Lung microvascular endothelial cell (primary cell): ENCODE data around the gene DNAH2. TPM values are rescaled to one million over a fixed set of nuclear protein-coding genes. Genes with fewer than 3 reads are reported as not detected.

Source experiments
- DNase-seq, 2 donors: peaks; one replicate each; pipeline versions ENCODE4 v3.0.0 to v3.0.0-alpha.2; 2010; ENCODE audit warnings: low read depth in 2 of 2
- total RNA-seq: library from RNA; depleted of rRNA; stranded (reverse); fragments of >200 nt; gene quantifications from 2 replicates; pipeline ENCODE4 v1.2.1, GENCODE V29; 2014

DNAH2 gene
- under 0.01 and 0.20 TPM in 2 replicates for total RNA-seq

DNA sequence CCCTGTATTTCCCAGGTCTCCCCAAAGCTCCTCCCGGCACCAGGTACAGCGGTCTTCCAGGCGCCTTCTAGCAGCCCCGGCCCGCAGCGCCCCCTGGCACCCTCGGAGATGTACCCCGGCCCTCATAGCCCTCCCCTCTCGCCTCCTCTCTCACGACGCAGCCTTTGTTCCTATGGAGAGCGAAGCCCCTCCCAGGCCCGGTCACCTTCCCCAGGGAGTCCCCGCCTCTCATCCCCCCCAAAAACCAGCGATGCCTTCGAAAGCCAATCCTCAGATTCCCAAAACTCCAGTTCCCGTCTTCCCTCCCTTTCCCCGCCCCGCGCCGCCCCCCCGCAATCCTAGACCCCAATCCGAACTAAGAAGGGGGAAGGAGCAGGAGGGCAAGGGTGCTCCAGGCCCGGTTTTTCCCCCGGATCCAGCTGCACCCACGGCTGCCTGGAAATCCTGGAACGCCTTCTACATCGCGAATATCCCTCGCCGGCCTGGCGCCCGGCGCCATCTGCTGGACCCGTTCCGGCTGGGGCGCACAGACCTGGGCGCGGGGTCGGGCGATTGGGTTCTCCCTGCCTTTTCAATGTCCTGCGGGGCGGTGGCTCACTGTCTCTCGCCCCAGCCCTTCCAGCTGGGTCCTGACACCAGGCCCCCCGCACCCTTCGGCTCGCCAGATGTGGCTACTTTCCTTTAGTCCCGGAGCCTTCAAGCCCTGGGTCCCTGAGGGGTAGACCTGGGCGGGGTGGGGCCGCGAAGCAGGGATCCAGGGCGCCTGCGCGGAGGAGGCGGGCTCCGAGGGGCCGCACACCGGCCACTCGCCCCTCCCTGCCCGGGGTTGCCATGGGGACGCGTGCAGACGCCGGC, at the start of gene DNAH2:
Gene DNAH2, plus strand, starts transcription at position 844 of the 855 bp plus-strand sequence. CDS start 1,991 bp downstream, outside the sequence.
- DNase-seq = peak; percentile 72 to 89

- no peak for DNase-seq
Observed at GRCh38 chr17:7668482-7668881, 49.1 kb upstream of the DNAH2 start.

GRCh38 chr17:7673239-7673638, 44.3 kb upstream of the DNAH2 start:
- no peak for DNase-seq

GRCh38 chr17:7674934-7675333, 42.6 kb upstream of the DNAH2 start:
- no peak for DNase-seq

GRCh38 chr17:7676533-7676932, 41.0 kb upstream of the DNAH2 start:
- DNase-seq = no peak

DNA sequence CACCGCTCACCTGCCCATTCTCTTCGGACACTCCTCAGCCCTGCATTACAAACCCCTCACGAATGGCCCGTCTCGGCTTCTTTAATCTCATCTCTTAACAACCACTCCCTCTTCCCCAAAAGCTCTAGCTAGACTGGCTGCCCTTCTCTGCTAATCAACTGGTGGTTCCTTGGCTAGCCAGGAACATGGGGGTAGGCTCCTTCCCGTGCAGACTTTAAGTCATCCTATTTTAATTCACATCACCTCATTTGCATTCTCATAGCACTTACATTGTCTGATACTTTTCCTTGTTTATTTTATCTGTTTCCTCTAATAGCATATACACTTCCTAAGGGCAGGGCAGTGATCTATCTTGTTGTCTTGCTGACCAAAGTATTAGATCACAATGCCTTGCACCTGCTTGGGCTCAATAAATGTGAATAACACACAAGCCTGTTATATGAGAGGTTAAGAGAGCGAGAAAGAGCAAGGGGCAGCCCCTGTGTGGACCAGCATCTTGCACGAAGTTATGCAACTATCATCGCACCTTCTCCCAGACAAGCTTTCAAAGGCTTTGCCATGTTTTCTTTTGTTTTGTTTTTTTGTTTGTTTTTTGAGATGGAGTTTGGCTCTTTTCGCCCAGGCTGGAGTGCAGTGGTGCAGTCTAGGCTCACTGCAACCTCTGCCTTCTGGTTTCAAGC, 40.0 kb upstream of the DNAH2 start:
- DNase-seq = peak in 1 of 2 donors; percentile 83

GRCh38 chr17:7684851-7685532, 32.6 kb upstream of the DNAH2 start:
- DNase-seq = no peak

- peak; percentile 94 to 95 for DNase-seq
Observed at GRCh38 chr17:7685533-7686221, 31.9 kb upstream of the DNAH2 start.

DNA sequence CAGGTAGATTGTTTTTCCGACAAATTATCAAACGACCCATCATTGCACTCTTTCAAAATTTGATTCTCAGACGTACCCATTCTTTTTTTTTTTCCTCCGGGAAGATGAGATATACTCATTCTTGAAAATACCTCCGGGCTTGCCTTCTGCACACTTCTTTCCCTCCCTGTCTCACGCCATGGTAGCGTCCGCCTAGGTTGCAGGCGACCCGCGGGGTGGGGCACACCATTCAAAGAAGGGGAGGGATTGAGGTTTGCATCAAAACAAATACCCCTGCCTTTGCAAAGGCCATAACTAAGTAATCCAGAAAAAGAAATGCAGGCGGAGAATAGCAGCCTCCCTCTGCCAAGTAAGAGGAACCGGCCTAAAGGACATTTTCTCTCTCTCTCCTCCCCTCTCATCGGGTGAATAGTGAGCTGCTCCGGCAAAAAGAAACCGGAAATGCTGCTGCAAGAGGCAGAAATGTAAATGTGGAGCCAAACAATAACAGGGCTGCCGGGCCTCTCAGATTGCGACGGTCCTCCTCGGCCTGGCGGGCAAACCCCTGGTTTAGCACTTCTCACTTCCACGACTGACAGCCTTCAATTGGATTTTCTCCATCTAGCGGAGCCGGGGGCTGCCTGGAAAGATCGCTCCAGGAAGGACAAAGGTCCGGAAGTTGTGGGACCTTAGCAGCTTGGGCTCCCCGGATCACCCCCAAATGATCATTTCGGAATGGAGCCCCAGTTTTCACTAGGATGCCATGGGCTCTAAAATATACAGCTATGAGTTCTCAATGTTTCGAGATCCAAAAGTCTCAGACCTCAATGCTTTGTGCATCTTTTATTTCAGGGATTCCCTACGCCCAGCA, 31.1 kb upstream of the DNAH2 start:
- peak; percentile 84 to 89 for DNase-seq

- peak; percentile 88 to 91 for DNase-seq
Observed at GRCh38 chr17:7687072-7687907, 30.3 kb upstream of the DNAH2 start, which contains the start of gene TP53. Gene TP53, minus strand, starts transcription at chr17:7687490. Its CDS starts 10,896 bp downstream, at chr17:7676594.

DNA sequence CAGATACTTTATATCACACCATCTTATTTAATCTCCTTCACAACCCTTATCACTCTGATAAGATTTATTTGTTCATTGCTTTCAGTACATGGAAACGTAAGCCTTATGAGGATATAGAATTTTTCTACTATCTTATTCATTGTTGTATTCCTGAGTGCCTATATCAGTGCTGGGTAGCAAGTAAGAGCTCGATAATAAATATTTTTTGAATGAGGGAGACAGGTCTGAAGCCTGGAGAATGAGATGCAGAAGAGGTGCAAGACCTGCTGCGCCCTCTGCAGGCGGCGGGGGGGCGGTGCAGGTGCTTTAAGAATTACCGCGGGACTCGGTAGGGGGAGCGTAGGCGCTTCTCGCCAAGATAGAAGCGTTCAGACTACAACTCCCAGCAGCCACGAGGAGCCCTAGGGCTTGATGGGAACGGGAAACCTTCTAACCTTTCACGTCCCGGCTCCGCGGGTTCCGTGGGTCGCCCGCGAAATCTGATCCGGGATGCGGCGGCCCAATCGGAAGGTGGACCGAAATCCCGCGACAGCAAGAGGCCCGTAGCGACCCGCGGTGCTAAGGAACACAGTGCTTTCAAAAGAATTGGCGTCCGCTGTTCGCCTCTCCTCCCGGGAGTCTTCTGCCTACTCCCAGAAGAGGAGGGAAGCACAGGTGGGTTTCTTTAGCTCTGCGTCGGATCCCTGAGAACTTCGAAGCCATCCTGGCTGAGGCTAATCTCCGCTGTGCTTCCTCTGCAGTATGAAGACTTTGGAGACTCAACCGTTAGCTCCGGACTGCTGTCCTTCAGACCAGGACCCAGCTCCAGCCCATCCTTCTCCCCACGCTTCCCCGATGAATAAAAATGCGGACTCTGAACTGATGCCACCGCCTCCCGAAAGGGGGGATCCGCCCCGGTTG, 29.4 kb upstream of the DNAH2 start, which contains the start of gene WRAP53:
Gene WRAP53, plus strand, starts transcription at position 570 of the 900 bp plus-strand sequence. Its CDS starts 172 bp downstream, at position 742.
- peak; percentile 99 for DNase-seq

- no peak for DNase-seq
Observed at GRCh38 chr17:7688808-7689316, 28.7 kb upstream of the DNAH2 start.

DNA sequence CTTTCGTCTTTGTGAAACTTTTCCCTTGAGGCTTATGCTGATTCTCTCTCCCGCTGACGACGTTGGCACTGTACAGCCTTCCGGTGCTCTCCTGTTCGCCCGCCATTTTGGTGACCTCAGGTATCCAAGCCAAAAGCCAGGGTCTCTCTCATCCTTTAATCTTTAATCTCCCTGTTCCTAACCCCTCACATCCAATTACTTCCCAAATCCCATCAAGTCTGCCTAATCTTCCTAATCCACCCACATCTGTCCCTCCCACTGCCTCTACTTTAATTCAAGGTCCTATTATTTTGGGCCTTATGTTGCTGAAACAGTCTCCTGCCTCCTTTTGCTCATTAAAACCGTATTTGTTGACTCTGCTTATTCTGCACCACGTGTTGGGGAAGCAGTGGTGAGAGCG, 22.0 kb upstream of the DNAH2 start:
- no peak for DNase-seq

DNA sequence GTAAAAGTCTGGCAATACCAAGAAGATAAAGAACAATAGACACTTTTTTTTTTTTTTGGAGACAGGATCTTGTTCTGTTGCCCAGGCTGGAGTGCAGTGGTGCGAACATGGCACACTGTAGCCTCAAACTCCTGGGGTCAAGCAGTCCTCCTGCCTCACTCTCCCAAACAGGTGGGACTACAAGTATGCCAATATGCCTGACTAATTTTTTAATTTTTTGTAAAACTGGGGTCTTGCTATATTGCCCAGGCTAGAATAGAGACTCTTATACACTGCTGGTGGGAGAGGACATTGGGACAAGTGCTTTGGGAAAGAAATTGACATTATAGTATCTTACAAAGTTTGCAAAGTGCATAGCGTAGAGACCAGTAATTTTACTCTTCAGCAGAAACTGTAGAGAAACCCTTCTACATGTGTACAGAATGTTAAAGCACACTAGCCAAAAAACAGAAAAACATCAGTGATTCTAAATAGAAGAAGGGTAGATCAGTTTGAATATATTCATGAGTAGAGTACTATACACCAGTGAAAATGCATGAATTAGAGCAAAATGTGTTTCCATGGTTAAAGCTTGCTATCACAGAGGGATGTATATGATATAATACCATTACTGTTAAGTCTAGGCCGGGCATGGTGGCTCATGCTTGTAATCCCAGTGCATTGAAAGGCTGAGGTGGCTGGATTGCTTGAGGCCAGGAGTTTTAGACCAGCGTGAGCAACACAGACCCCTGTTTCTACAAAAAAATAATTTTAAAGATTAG, 19.5 kb upstream of the DNAH2 start:
- DNase-seq = no peak

GRCh38 chr17:7700510-7700909, 17.0 kb upstream of the DNAH2 start:
- no peak for DNase-seq

- no peak for DNase-seq
Observed at GRCh38 chr17:7701681-7702080, 15.9 kb upstream of the DNAH2 start.

DNA sequence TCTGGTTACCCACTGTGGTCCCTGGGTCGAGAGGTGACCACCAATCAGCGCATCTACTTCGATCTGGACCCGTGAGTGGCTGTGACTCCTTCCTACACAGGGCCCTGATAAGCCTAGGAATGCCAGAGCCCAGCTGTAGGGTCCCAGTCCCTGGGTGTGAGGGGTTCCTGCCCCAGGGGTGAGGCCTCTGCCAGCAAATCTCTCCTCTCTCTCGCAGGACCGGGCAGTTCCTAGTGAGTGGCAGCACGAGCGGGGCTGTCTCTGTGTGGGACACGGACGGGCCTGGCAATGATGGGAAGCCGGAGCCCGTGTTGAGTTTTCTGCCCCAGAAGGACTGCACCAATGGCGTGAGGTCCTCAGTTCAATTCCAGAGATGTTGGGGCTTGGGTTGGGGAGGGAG, 14.8 kb upstream of the DNAH2 start:
- DNase-seq = no peak
